GM12864 (cell line): ENCODE data around the gene OGA.

Experiments
- DNase-seq: peaks from one replicate; pipeline ENCODE4 v3.0.0-alpha.2; 2011; ENCODE audit warnings: low read depth
- H3K4me3 ChIP-seq: 2 replicates; pipeline ENCODE4 v1.5.1; 2011; ENCODE audit warnings: mild to moderate bottlenecking, low read depth, low read length, control low read depth
- CTCF ChIP-seq: IDR thresholded peaks from 2 replicates; pipeline ENCODE4 v1.5.1; 2011; ENCODE audit warnings: low read depth, mild to moderate bottlenecking, moderate library complexity, low read length, control low read depth, inconsistent platforms; ENCODE audit errors: missing control alignments

OGA gene

DNA sequence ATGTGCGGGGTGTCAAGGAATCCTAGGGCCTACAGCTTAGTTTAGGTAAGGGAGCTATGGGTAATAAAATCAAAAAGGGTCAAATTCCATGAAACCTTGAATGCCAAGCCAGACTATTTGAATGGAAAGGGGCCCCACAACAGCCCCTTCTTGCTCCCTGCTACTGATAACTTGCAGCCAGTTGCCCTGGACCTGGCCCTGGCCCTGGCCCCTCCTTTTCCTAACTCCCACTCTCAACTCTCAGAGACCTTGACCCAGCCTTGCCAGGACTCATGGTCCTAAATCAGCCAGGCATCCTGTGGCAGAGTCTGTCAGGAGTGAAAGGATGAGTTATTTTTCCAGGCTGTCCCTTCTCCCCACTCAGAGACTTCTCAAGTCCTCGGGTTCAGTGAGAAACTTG is 19.5 kb upstream of the OGA start:
- DNase-seq, result no peak
- H3K4me3 ChIP-seq, result no peak overlapping the region
- no peak for TF ChIP-seq CTCF

DNA sequence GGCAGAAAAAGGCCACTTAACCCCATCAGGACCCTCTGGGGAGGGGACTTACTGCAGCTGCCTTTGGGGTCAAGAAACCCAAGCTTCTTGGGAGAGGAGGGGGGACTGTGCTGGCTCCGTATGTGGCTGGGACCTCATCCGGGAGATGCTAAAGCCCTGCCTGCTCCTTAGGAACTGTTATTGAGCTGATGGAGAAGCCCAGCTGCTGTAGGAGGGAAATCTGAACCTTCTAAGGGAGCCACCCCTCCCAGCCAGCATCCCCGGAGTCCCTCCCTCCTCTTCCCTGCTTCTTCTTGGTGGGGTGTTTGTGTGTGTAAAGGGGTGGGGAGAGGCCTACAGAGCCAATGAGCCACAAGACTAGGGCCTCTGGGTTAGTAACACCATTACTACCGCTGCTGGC is 17.1 kb upstream of the OGA start:
- H3K4me3 ChIP-seq, result no peak overlapping the region
- no peak for TF ChIP-seq CTCF
- DNase-seq, result no peak

DNA sequence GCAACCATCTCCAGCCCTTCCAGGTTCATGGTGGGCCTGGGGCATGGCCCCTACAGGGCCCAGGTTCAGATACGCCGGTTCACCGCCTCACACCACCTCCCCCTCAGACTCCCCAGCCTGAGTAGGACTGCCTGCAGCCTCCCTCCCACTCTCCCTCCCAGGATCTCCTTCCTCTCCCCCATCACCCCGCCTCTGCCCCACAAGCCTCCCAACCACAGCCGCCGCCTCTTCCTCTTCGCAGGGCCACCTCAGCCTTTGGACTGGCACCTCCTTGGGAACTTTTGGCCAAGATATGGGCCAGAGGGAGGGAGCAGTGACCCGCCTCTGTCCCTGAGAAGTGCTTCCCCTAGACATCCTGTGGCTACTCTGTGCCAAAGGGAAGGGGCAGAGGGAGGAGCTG is 16.1 kb upstream of the OGA start:
- TF ChIP-seq CTCF, result no peak
- DNase-seq, result no peak
- no peak overlapping the region for H3K4me3 ChIP-seq

GRCh38 chr10:101833466-101833865 is 15.2 kb upstream of the OGA start:
- no peak for TF ChIP-seq CTCF
- H3K4me3 ChIP-seq, result no peak overlapping the region
- DNase-seq, result no peak

DNA sequence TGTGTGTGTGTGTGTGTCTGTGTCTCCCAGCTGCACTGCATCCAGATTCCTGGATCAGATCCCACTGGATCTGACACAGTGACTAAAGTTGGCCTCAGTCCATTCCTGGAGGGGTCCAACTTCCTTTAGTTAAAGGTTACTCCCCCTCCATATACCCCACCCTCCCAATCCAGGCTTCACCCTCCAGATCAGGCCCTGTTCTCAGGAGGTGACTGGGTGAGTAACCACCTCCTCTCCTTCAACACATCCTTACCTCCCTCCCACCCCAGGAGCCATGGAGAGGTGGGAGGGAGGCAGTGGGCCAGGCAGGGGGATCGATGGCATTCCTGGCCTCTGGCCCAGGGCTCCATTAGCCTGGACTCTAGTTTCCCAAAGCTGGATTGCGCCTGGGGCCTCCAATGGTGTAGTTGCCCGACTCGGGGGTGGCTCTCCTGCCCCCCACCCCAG is 14.1 kb upstream of the OGA start:
- TF ChIP-seq CTCF, result no peak
- no peak overlapping the region for H3K4me3 ChIP-seq
- DNase-seq, result no peak

DNA sequence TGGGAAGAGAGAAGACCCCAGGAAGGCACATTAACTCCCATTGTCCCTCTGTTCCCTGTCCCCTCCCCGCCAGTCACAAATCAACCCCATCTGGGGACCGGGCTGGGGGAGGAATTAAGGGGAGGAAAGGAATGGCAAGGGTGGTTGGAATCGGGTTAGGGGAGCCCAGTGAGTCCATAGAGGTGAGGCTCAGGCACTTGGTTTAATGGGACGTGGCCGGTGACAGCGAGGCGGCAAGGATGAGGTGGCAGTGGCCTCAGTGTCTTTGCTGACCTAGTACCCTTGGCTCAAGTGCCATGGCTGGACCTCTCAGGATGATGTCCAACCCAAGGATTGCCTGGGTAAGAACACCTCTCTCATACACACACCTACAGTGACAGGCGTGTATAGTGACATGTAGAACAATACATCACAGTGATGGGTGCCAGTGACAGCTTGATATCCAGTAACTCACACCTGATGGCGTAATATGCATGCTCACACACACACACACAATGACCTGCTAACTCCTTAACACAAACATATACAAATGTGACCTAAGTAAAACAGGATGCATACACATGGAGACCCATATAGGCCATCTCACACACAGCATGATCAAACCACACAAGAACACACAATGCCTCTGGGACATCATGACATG is 13.0 kb upstream of the OGA start:
- TF ChIP-seq CTCF, result no peak
- DNase-seq, result no peak
- peak overlapping the region; percentile 50 for H3K4me3 ChIP-seq
